Fibroblast of lung (primary cell): ENCODE measurements around the gene PDLIM5. TPM values are rescaled to one million over a fixed set of nuclear protein-coding genes. Genes with fewer than 3 reads are reported as not detected.
"Not testable (repeated sequence)": the region's sequence is repeated elsewhere in the genome, so short reads cannot be mapped to it uniquely, and the experiment has no call there.

Source experiments
- DNase-seq, 2 donors: peaks; one replicate each; pipeline versions ENCODE4 v3.0.0 to v3.0.0-alpha.2; 2010; ENCODE audit warnings: low read depth in 2 of 2
- H2AFZ ChIP-seq: 2 replicates; pipeline ENCODE4 v1.5.1; 2012; ENCODE audit warnings: low read length, control low read depth, inconsistent platforms
- H3K27ac ChIP-seq: 2 replicates; pipeline ENCODE4 v1.5.1; 2011; ENCODE audit warnings: low read length, control low read depth; ENCODE audit not compliant: insufficient read depth
- H3K27me3 ChIP-seq: 2 replicates; pipeline ENCODE4 v1.5.1; 2011; ENCODE audit warnings: mild to moderate bottlenecking, low read length; ENCODE audit not compliant: control insufficient read depth, insufficient read depth
- H3K36me3 ChIP-seq: 2 replicates; pipeline ENCODE4 v1.5.1; 2011; ENCODE audit warnings: low read length; ENCODE audit not compliant: control insufficient read depth, insufficient read depth
- H3K4me1 ChIP-seq: 2 replicates; pipeline ENCODE4 v1.5.1; 2011; ENCODE audit warnings: low read length; ENCODE audit not compliant: control insufficient read depth, insufficient read depth; ENCODE audit errors: extremely low read depth
- H3K4me2 ChIP-seq: 2 replicates; pipeline ENCODE4 v1.5.1; 2011; ENCODE audit warnings: low read length, control low read depth; ENCODE audit not compliant: insufficient read depth; ENCODE audit errors: extremely low read depth
- H3K4me3 ChIP-seq, 4 experiments: fragments of 200-600 bp in 1 of 4; sonication (generic) in 1 of 4; replicated peaks in 1 of 4; 2 replicates each; pipeline ENCODE4 v1.5.1; 2011 to 2016; ENCODE audit warnings: low read length in 4 of 4, low read depth in 3 of 4, mild to moderate bottlenecking in 3 of 4, control low read depth in 2 of 4, inconsistent platforms in 1 of 4, mixed read lengths in 1 of 4; ENCODE audit not compliant: insufficient read depth in 1 of 4; ENCODE audit errors: control extremely low read depth in 1 of 4
- H3K79me2 ChIP-seq: 2 replicates; pipeline ENCODE4 v1.5.1; 2012; ENCODE audit warnings: mild to moderate bottlenecking, low read length, inconsistent platforms; ENCODE audit not compliant: control insufficient read depth, insufficient read depth
- H3K9ac ChIP-seq: 2 replicates; pipeline ENCODE4 v1.5.1; 2011; ENCODE audit warnings: mild to moderate bottlenecking, low read length, control low read depth; ENCODE audit not compliant: insufficient read depth
- H3K9me3 ChIP-seq: 2 replicates; pipeline ENCODE4 v1.5.1; 2012; ENCODE audit warnings: low read depth, low read length; ENCODE audit not compliant: control insufficient read depth, insufficient read depth
- H4K20me1 ChIP-seq: 2 replicates; pipeline ENCODE4 v1.5.1; 2011; ENCODE audit warnings: low read length; ENCODE audit not compliant: control insufficient read depth, insufficient read depth; ENCODE audit errors: extremely low read depth
- CTCF ChIP-seq, 2 donors: IDR thresholded peaks in 1 of 2; conservative IDR thresholded peaks in 1 of 2; 1 replicate in 1 of 2; 2 replicates in 1 of 2; pipeline ENCODE4 v1.5.1; 2011 to 2012; ENCODE audit warnings: low read length in 2 of 2, control low read depth in 1 of 2, inconsistent platforms in 1 of 2, low read depth in 1 of 2, mild to moderate bottlenecking in 1 of 2
- EZH2 ChIP-seq: IDR thresholded peaks from 2 replicates; pipeline ENCODE4 v1.5.1; 2012; ENCODE audit warnings: low read length, control low read depth, mild to moderate bottlenecking; ENCODE audit errors: missing control alignments
- polyA plus RNA-seq, 2 donors: library from polyadenylated mRNA; depleted of rRNA in 1 of 2; stranded (reverse) in 1 of 2; unstranded in 1 of 2; fragments of >200 nt; gene quantifications; 2 replicates each; pipeline ENCODE4 v1.2.1, GENCODE V29; 2011 to 2012; ENCODE audit warnings: missing spikeins in 1 of 2
- total RNA-seq: library from RNA; depleted of rRNA; stranded (reverse); fragments of >200 nt; gene quantifications from 2 replicates; pipeline ENCODE4 v1.2.1, GENCODE V29; 2014

PDLIM5 gene
- total and polyA plus RNA-seq, 2 donors (not counting 1 experiment from before 2014, with no cell fraction given), result 28.4 to 113 TPM

- Histone ChIP-seq H3K79me2 (peaks cover 41% of the 10 kb centered on the region), H2AFZ (no peak overlapping the region), H3K27ac (no peak overlapping the region), H3K4me1 (no peaks in the 10 kb centered on the region), H3K9me3 (no peaks in the 10 kb centered on the region), H3K4me3 (no peak overlapping the region), H3K27me3 (no peaks in the 10 kb centered on the region), H3K9ac (no peak overlapping the region), H3K36me3 (no peaks in the 10 kb centered on the region), H3K4me2 (no peak overlapping the region), H4K20me1 (no peaks in the 10 kb centered on the region)
- no peak for TF ChIP-seq EZH2
- no peak for TF ChIP-seq CTCF (conservative IDR thresholded peaks at IDR 0.05 in 1 of 2, IDR thresholded peaks at IDR 0.05 in 1 of 2; ENCODE audit: low read depth in 1 of 2, low read length in 2 of 2)
- no peak for DNase-seq
Measured at GRCh38 chr4:94475050-94475449, 23.3 kb downstream of the PDLIM5 start.

- Histone ChIP-seq H3K9me3 (no peaks in the 10 kb centered on the region), H3K4me2 (no peak overlapping the region), H3K4me3 (no peak overlapping the region), H3K27me3 (no peaks in the 10 kb centered on the region), H4K20me1 (no peaks in the 10 kb centered on the region), H3K9ac (no peak overlapping the region), H3K4me1 (no peaks in the 10 kb centered on the region), H3K79me2 (peaks cover 44% of the 10 kb centered on the region), H3K36me3 (no peaks in the 10 kb centered on the region), H2AFZ (no peak overlapping the region), H3K27ac (no peak overlapping the region)
- no peak for TF ChIP-seq CTCF (conservative IDR thresholded peaks at IDR 0.05 in 1 of 2, IDR thresholded peaks at IDR 0.05 in 1 of 2; ENCODE audit: low read depth in 1 of 2, low read length in 2 of 2)
- TF ChIP-seq EZH2, result no peak
- no peak for DNase-seq
Measured at GRCh38 chr4:94475794-94476193, 24.1 kb downstream of the PDLIM5 start.

DNA sequence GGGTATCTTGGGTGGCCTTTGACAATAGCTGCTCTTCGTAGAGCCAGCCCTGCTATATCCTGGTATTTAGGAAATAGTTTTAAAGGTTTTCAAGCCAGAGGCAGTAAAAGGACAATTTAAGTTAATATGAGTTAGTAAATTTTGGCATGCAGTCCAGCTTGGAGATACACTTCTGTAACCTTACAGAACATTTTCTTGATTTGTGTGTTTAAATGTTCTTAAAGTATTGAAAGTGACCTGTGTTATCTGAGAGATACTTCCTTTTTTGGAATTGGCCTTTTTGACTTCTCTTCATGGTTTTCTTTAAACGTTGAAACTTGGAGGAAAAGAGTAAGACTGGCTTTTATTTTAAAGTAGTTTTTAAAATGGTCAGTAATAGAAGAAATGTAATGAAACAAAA lies 25.5 kb downstream of the PDLIM5 start:
- H3K27me3 ChIP-seq, result no peaks in the 10 kb centered on the region
- no peak overlapping the region for H3K4me3 ChIP-seq
- H3K36me3 ChIP-seq, result no peaks in the 10 kb centered on the region
- H3K4me2 ChIP-seq, result no peak overlapping the region
- H3K27ac ChIP-seq, result no peak overlapping the region
- H2AFZ ChIP-seq, result no peak overlapping the region
- H3K9me3 ChIP-seq, result no peaks in the 10 kb centered on the region
- TF ChIP-seq EZH2 (no peak), CTCF (conservative IDR thresholded peaks at IDR 0.05 in 1 of 2, IDR thresholded peaks at IDR 0.05 in 1 of 2; ENCODE audit: low read depth in 1 of 2, low read length in 2 of 2) (no peak)
- H3K9ac ChIP-seq, result no peak overlapping the region
- no peaks in the 10 kb centered on the region for H3K4me1 ChIP-seq
- DNase-seq, result no peak
- no peaks in the 10 kb centered on the region for H4K20me1 ChIP-seq
- H3K79me2 ChIP-seq, result peaks cover 47% of the 10 kb centered on the region

DNA sequence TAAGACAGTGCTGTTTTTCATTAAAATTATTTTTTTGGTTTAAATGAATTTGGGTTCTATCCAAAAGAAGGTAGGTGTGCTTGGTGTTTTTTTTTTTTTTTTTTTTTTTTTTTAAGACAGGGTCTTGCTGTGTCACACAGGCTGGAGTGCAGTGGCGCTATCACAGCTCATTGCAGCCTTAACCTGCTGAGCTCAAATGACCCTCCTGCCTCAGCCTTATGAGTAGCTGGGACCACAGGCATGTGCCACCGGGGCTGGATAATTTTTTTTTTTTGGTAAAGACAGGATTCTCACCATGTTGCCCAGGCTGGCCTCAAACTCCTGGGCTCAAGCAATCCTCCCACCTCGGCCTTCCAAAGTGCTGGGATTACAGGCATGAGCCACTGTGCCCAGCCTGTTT lies 27.1 kb downstream of the PDLIM5 start:
- not testable (repeated sequence) for H3K27me3 ChIP-seq, H2AFZ ChIP-seq, H3K4me3 ChIP-seq, H3K36me3 ChIP-seq, H3K4me1 ChIP-seq, DNase-seq, H3K27ac ChIP-seq, H3K9ac ChIP-seq, H4K20me1 ChIP-seq, H3K9me3 ChIP-seq, H3K4me2 ChIP-seq
- peaks cover 44% of the 10 kb centered on the region for H3K79me2 ChIP-seq
